Caco-2 (cell line): Measurements from ENCODE around the gene CDC42EP3. TPM values are rescaled to one million over a fixed set of nuclear protein-coding genes. Genes with fewer than 3 reads are reported as not detected.

Source experiments
- Bru-seq: library from RNA; stranded (reverse); fragments of 400-500 nt; gene quantifications from one replicate; lab custom pipeline; 2021; lab: Mats Ljungman, UMichigan
- BruChase-seq, 2 experiments: library from RNA; stranded (reverse); fragments of 400-500 nt; gene quantifications; one replicate each; lab custom pipeline; 2021; lab: Mats Ljungman, UMichigan
- BruUV-seq: library from RNA; stranded (reverse); fragments of 400-500 nt; replicated peaks from 2 replicates; lab custom pipeline; 2021; lab: Mats Ljungman, UMichigan
- CTCF ChIA-PET: fragments of 300-600 bp; sonication (Branson Sonifier 250); formaldehyde crosslinking; loops from one replicate; lab custom pipeline; 2022; ENCODE audit warnings: antibody characterized with exemption; lab: Charles Lee
- POLR2A ChIA-PET: fragments of 300-600 bp; sonication (Branson Sonifier 250); formaldehyde crosslinking; loops from one replicate; lab custom pipeline; 2022; ENCODE audit warnings: antibody characterized with exemption; lab: Charles Lee
- DNase-seq, 2 experiments: peaks; one replicate each; pipeline versions ENCODE4 v3.0.0 to v3.0.0-alpha.2; 2020 to 2022
- H3K27me3 ChIP-seq: replicated peaks from 2 replicates; pipeline ENCODE4 v1.6.0; 2011; ENCODE audit warnings: low read length; ENCODE audit not compliant: control insufficient read depth, insufficient read depth
- H3K36me3 ChIP-seq: 2 replicates; pipeline ENCODE4 v1.5.1; 2011; ENCODE audit warnings: low read length; ENCODE audit not compliant: control insufficient read depth, insufficient read depth
- H3K4me1 ChIP-seq: fragments of 250-450 bp; sonication (Bioruptor Pico); 2 replicates; pipeline ENCODE4 v1.5.1; 2020; ENCODE audit warnings: mild to moderate bottlenecking
- H3K4me3 ChIP-seq: 2 replicates; pipeline ENCODE4 v1.5.1; 2011; ENCODE audit warnings: low read depth, mild to moderate bottlenecking, control low read depth, low read length
- H3K9me3 ChIP-seq: fragments of 250-450 bp; sonication (Bioruptor Pico); 2 replicates; pipeline ENCODE4 v1.5.1; 2020; ENCODE audit warnings: mild to moderate bottlenecking, moderate library complexity
- H3K27ac Mint-ChIP-seq: one replicate; pipeline ENCODE4 v1.8.0; 2022; ENCODE audit warnings: mixed read lengths; ENCODE audit not compliant: unreplicated experiment
- H3K27me3 Mint-ChIP-seq: one replicate; pipeline ENCODE4 v1.8.0; 2022; ENCODE audit warnings: mixed read lengths; ENCODE audit not compliant: insufficient read depth, unreplicated experiment
- H3K36me3 Mint-ChIP-seq: one replicate; pipeline ENCODE4 v1.8.0; 2022; ENCODE audit warnings: mild to moderate bottlenecking, mixed read lengths; ENCODE audit not compliant: insufficient read depth, unreplicated experiment
- H3K4me1 Mint-ChIP-seq: one replicate; pipeline ENCODE4 v1.8.0; 2022; ENCODE audit warnings: low read depth, mixed read lengths; ENCODE audit not compliant: unreplicated experiment
- H3K4me3 Mint-ChIP-seq: one replicate; pipeline ENCODE4 v1.8.0; 2022; ENCODE audit warnings: mild to moderate bottlenecking, moderate library complexity, mixed read lengths; ENCODE audit not compliant: unreplicated experiment
- H3K9me3 Mint-ChIP-seq: one replicate; pipeline ENCODE4 v1.8.0; 2022; ENCODE audit warnings: mixed read lengths; ENCODE audit not compliant: unreplicated experiment
- intact Hi-C: fragments of 100-400 bp; cut with micrococcal nuclease; formaldehyde crosslinking; loops from one replicate; pipeline ENCODE4 v1.10.0; 2022; ENCODE audit not compliant: unreplicated experiment
- long read RNA-seq: library from polyadenylated mRNA; stranded (forward); transcript quantifications from one replicate; pipeline ENCODE4 v2.0.0, GENCODE V29; 2022
- total RNA-seq: library from RNA; stranded (reverse); gene quantifications from 2 replicates; pipeline ENCODE4 v1.2.3, GENCODE V29; 2022
- TF ChIP-seq, protein P1 (sequence below), 2 experiments: fragments of 200-600 bp in 1 of 2; IDR thresholded peaks; 1 replicate in 1 of 2; 2 replicates in 1 of 2; pipeline versions ENCODE4 v1.5.1 to v1.8.0; 2011 to 2022; ENCODE audit warnings: antibody characterized with exemption in 1 of 2, control low read depth in 1 of 2, inconsistent platforms in 1 of 2, low read depth in 1 of 2, low read length in 1 of 2, mild to moderate bottlenecking in 1 of 2, moderate library complexity in 1 of 2; ENCODE audit not compliant: insufficient read depth in 1 of 2, severe bottlenecking in 1 of 2, unreplicated experiment in 1 of 2

Gene CDC42EP3, protein sequence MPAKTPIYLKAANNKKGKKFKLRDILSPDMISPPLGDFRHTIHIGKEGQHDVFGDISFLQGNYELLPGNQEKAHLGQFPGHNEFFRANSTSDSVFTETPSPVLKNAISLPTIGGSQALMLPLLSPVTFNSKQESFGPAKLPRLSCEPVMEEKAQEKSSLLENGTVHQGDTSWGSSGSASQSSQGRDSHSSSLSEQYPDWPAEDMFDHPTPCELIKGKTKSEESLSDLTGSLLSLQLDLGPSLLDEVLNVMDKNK
- 87.5 and 95.8 TPM in 2 replicates for total RNA-seq
- Bru-seq, nascent RNA: percentile 98 among the genes with signal in this experiment
- percentile 98 among the genes with signal in this experiment for BruChase-seq, experiment 1, labeled RNA remaining after a 2-hour chase
- BruChase-seq, experiment 2, labeled RNA remaining after a 6-hour chase: percentile 86 among the genes with signal in this experiment
- long read RNA-seq, full-length matches to known transcripts: 92 of 117 reads
- long read RNA-seq, partial matches to known transcripts: 0 of 117 reads
- long read RNA-seq, other reads (novel, unspliced or antisense): 25 of 117 reads

GRCh38 chr2:37671009-37671815 is at the start of gene CDC42EP3:
Gene CDC42EP3 (minus strand): TSS chr2:37671642. CDS start chr2:37646587, 25,055 bp downstream.
- Mint-ChIP-seq H3K36me3 (peaks cover 59% of the 10 kb centered on the region), H3K4me3 (peak within 1 kb of the TSS; percentile 73), H3K27me3 (no peaks in the 10 kb centered on the region), H3K4me1 (peaks cover 30% of the 10 kb centered on the region), H3K27ac (peak within 1 kb of the TSS; percentile 20), H3K9me3 (no peaks in the 10 kb centered on the region)
- no peaks in the 10 kb centered on the region for H3K27me3 ChIP-seq
- H3K9me3 ChIP-seq: no peaks in the 10 kb centered on the region
- peak; percentile 74 to 86 for DNase-seq
- ChIA-PET POLR2A (interaction anchor here (0.5 to 1.2 kb wide), 6 partner anchors 19 to 225 kb away, joined by 3 to 7 read pairs (median 4); no protein-coding TSS in a partner anchor), CTCF (interaction anchor here (0.7 to 1.6 kb wide), 5 partner anchors 81 to 257 kb away, joined by 4 to 11 read pairs (median 7); no protein-coding TSS in a partner anchor)
- no peaks in the 10 kb centered on the region for H3K36me3 ChIP-seq
- TF ChIP-seq, protein P1, sequence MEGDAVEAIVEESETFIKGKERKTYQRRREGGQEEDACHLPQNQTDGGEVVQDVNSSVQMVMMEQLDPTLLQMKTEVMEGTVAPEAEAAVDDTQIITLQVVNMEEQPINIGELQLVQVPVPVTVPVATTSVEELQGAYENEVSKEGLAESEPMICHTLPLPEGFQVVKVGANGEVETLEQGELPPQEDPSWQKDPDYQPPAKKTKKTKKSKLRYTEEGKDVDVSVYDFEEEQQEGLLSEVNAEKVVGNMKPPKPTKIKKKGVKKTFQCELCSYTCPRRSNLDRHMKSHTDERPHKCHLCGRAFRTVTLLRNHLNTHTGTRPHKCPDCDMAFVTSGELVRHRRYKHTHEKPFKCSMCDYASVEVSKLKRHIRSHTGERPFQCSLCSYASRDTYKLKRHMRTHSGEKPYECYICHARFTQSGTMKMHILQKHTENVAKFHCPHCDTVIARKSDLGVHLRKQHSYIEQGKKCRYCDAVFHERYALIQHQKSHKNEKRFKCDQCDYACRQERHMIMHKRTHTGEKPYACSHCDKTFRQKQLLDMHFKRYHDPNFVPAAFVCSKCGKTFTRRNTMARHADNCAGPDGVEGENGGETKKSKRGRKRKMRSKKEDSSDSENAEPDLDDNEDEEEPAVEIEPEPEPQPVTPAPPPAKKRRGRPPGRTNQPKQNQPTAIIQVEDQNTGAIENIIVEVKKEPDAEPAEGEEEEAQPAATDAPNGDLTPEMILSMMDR (IDR thresholded peaks at IDR 0.05; ENCODE audit: insufficient read depth in 1 of 2, low read depth in 1 of 2, low read length in 1 of 2, severe bottlenecking in 1 of 2, unreplicated experiment in 1 of 2): no peak
- peaks cover 45% of the 10 kb centered on the region for H3K4me1 ChIP-seq
- BruUV-seq: no TSS peak
- peak within 1 kb of the TSS; percentile 98 for H3K4me3 ChIP-seq
- intact Hi-C loops: loop anchor here (1.0 kb wide), 2 partner anchors 12 to 161 kb away; no protein-coding TSS in a partner anchor

GRCh38 chr2:37721201-37721560 is 49.7 kb upstream of the CDC42EP3 start:
- no peak overlapping the region for H3K4me3 Mint-ChIP-seq
- intact Hi-C loops: no loop called here
- TF ChIP-seq, protein P1 (IDR thresholded peaks at IDR 0.05; ENCODE audit: insufficient read depth in 1 of 2, low read depth in 1 of 2, low read length in 1 of 2, severe bottlenecking in 1 of 2, unreplicated experiment in 1 of 2): no peak
- no peak overlapping the region for H3K4me3 ChIP-seq
- no TSS peak for BruUV-seq
- CTCF ChIA-PET: no interaction called here
- no peak for DNase-seq
- H3K9me3 ChIP-seq: peaks cover 10% of the 10 kb centered on the region; the same call in 1 of the 2 replicates
- no peaks in the 10 kb centered on the region for H3K4me1 ChIP-seq
- H3K27ac Mint-ChIP-seq: no peak overlapping the region
- H3K27me3 Mint-ChIP-seq: no peaks in the 10 kb centered on the region
- no peaks in the 10 kb centered on the region for H3K4me1 Mint-ChIP-seq
- H3K36me3 Mint-ChIP-seq: no peaks in the 10 kb centered on the region
- H3K9me3 Mint-ChIP-seq: peaks cover 23% of the 10 kb centered on the region
- H3K27me3 ChIP-seq: no peaks in the 10 kb centered on the region
- POLR2A ChIA-PET: no interaction called here
- no peaks in the 10 kb centered on the region for H3K36me3 ChIP-seq
